ENCODE measurements around the gene KRTAP6-3.

DNA sequence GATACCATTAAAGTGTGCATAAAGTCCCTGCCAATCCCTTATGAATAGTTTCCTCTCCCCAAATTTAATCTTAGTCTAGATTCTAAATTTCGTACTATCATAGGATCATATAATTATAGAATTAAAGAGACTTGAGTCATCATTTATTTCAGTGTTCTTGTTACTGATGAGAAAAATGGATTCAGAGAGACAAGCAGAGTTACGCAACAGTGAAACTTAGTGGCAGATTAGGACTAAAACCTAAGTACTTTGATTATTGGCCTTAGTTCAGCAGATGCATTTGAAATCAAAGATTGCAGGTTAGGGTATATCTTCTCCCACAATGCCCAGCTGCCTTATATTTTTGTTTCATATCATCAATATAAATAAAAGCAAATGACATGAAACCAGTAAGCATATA, 30.3 kb upstream of the KRTAP6-3 start:
- TF ChIP-seq POLR2A (IDR thresholded peaks at IDR 0.05) = no peak
- TF ChIP-seq, protein P1, sequence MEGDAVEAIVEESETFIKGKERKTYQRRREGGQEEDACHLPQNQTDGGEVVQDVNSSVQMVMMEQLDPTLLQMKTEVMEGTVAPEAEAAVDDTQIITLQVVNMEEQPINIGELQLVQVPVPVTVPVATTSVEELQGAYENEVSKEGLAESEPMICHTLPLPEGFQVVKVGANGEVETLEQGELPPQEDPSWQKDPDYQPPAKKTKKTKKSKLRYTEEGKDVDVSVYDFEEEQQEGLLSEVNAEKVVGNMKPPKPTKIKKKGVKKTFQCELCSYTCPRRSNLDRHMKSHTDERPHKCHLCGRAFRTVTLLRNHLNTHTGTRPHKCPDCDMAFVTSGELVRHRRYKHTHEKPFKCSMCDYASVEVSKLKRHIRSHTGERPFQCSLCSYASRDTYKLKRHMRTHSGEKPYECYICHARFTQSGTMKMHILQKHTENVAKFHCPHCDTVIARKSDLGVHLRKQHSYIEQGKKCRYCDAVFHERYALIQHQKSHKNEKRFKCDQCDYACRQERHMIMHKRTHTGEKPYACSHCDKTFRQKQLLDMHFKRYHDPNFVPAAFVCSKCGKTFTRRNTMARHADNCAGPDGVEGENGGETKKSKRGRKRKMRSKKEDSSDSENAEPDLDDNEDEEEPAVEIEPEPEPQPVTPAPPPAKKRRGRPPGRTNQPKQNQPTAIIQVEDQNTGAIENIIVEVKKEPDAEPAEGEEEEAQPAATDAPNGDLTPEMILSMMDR (IDR thresholded peaks at IDR 0.05) = no peak
